Activated T-helper 2 cell treated with anti-CD3 and anti-CD28 coated beads, Interferon-gamma antibody, Interleukin-2, Interleukin-4, amounts not matched to agents 10 μg/mL and 5 μg/mL and 100 μg/mL, durations not matched to agents 14 hours and 24 hours and 36 hours (primary cell): ENCODE results near the gene IPO8. TPM values are rescaled to one million over a fixed set of nuclear protein-coding genes. Genes with fewer than 3 reads are reported as not detected.
A peak's percentile ranks its signal among the peaks of the same experiment; 100 is the strongest.

Experiments used
- DNase-seq: peaks from one replicate; pipeline ENCODE4 v3.0.0; 2021; ENCODE audit warnings: low spot score
- H3K27ac Mint-ChIP-seq: one replicate; pipeline ENCODE4 v1.8.0; 2021; ENCODE audit warnings: mixed read lengths
- H3K27me3 Mint-ChIP-seq: one replicate; pipeline ENCODE4 v1.8.0; 2021; ENCODE audit warnings: low read depth, mixed read lengths
- H3K36me3 Mint-ChIP-seq: one replicate; pipeline ENCODE4 v1.8.0; 2021; ENCODE audit warnings: low read depth, mixed read lengths
- H3K4me1 Mint-ChIP-seq: one replicate; pipeline ENCODE4 v1.8.0; 2021; ENCODE audit warnings: low read depth, mixed read lengths
- H3K4me3 Mint-ChIP-seq: one replicate; pipeline ENCODE4 v1.8.0; 2021; ENCODE audit warnings: low read depth, mild to moderate bottlenecking, moderate library complexity, mixed read lengths
- H3K9me3 Mint-ChIP-seq: one replicate; pipeline ENCODE4 v1.8.0; 2021; ENCODE audit warnings: mixed read lengths
- intact Hi-C: fragments of 100-400 bp; cut with micrococcal nuclease; formaldehyde crosslinking; loops from one replicate; pipeline ENCODE4 v1.15.1; 2023
- total RNA-seq: library from RNA; stranded (reverse); gene quantifications from 2 replicates; pipeline ENCODE4 v1.2.3, GENCODE V29; 2022

The IPO8 gene
- total RNA-seq = 40.1 and 44.3 TPM in 2 replicates

DNA sequence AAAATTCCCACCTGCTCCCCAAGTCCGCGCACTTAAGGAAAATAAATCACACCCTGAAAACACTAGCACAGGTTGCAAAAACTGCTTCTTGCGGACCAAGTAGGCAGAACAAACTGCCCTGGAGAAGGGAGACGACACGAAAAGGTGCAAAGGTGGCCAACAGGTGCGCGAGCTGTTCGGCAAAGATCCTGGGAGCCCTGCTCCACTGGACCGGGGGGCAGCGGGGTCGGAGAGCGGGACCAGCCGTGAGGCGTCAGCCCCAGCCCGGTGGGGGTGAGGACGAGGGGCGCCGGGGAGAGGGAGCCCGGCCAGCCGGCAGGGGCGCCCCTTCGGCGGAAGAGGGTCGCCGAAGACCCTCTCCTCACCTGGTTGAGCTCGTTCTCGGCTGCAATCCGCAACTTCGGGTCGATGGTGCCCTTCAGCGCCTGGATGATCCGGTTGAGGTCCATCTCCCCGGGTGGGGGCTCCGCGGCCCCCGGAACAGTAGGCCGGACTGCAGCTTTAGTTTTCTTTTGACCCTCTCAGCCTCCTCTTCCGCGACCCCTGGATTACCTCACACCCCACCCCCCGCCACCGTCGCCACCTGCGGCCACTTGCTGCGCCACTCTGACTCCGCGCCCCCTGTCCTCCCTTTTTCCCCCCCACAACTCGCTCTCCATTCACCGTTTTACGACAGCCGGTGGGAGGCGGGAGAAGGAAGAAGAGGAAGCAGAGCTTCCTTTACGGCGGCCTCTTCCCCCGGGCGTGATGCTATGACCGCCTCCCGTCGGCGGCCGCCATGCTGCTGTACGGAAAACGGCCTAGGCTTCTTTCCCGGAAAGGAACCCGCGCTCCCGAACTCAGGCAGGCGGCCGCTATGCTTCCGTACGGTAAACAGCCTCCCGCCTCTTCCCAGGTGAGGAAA is at the start of gene IPO8:
Gene IPO8 (minus strand): TSS at position 671 of the 904 bp plus-strand sequence. CDS start 222 bp downstream, at position 449.
- intact Hi-C loops = loop anchor here (1.0 to 5.0 kb wide), 4 partner anchors 59 to 1313 kb away; partner anchors contain the start of genes CAPRIN2, DDX11 and ERGIC2
- Mint-ChIP-seq H3K9me3 (no peaks in the 10 kb centered on the region), H3K36me3 (peaks cover 1% of the 10 kb centered on the region)

GRCh38 chr12:30744321-30744720 is 48.7 kb upstream of the IPO8 start:
- no peak overlapping the region for H3K4me3 Mint-ChIP-seq
- DNase-seq = no peak
- intact Hi-C loops = no loop called here
- peaks cover 6% of the 10 kb centered on the region for H3K4me1 Mint-ChIP-seq
- no peaks in the 10 kb centered on the region for H3K27me3 Mint-ChIP-seq
- peaks cover 17% of the 10 kb centered on the region for H3K36me3 Mint-ChIP-seq
- no peaks in the 10 kb centered on the region for H3K9me3 Mint-ChIP-seq
- no peak overlapping the region for H3K27ac Mint-ChIP-seq

More for the DNA sequence above, at the start of gene IPO8:
- H3K4me3 Mint-ChIP-seq = peak within 1 kb of the TSS; percentile 91
- peaks cover 30% of the 10 kb centered on the region for H3K4me1 Mint-ChIP-seq
- peak; percentile 75 for DNase-seq
- H3K27me3 Mint-ChIP-seq = peaks cover 8% of the 10 kb centered on the region
- peak within 1 kb of the TSS; percentile 88 for H3K27ac Mint-ChIP-seq

GRCh38 chr12:30740274-30740673 is 44.6 kb upstream of the IPO8 start:
- intact Hi-C loops = no loop called here
- Mint-ChIP-seq H3K4me1 (no peaks in the 10 kb centered on the region), H3K9me3 (no peaks in the 10 kb centered on the region), H3K36me3 (peaks cover 17% of the 10 kb centered on the region), H3K27ac (no peak overlapping the region), H3K27me3 (no peaks in the 10 kb centered on the region), H3K4me3 (no peak overlapping the region)
- DNase-seq = no peak

- Mint-ChIP-seq H3K9me3 (no peaks in the 10 kb centered on the region), H3K4me1 (no peaks in the 10 kb centered on the region), H3K36me3 (peaks cover 24% of the 10 kb centered on the region), H3K4me3 (no peak overlapping the region), H3K27ac (no peak overlapping the region), H3K27me3 (no peaks in the 10 kb centered on the region)
- intact Hi-C loops = no loop called here
- DNase-seq = no peak
Measured at GRCh38 chr12:30739020-30739419, 43.4 kb upstream of the IPO8 start.

GRCh38 chr12:30732954-30733637 is 37.4 kb upstream of the IPO8 start:
- no peak overlapping the region for H3K27ac Mint-ChIP-seq
- H3K27me3 Mint-ChIP-seq = no peaks in the 10 kb centered on the region
- intact Hi-C loops = no loop called here
- DNase-seq = no peak
- no peaks in the 10 kb centered on the region for H3K9me3 Mint-ChIP-seq
- no peak overlapping the region for H3K4me3 Mint-ChIP-seq
- no peaks in the 10 kb centered on the region for H3K4me1 Mint-ChIP-seq
- peaks cover 30% of the 10 kb centered on the region for H3K36me3 Mint-ChIP-seq

- H3K27me3 Mint-ChIP-seq = no peaks in the 10 kb centered on the region
- H3K27ac Mint-ChIP-seq = no peak overlapping the region
- no peak overlapping the region for H3K4me3 Mint-ChIP-seq
- intact Hi-C loops = no loop called here
- peaks cover 24% of the 10 kb centered on the region for H3K36me3 Mint-ChIP-seq
- no peaks in the 10 kb centered on the region for H3K4me1 Mint-ChIP-seq
- no peaks in the 10 kb centered on the region for H3K9me3 Mint-ChIP-seq
- no peak for DNase-seq
Measured at GRCh38 chr12:30730011-30730410, 34.3 kb upstream of the IPO8 start.

- peaks cover 19% of the 10 kb centered on the region for H3K36me3 Mint-ChIP-seq
- H3K4me3 Mint-ChIP-seq = no peak overlapping the region
- no peak for DNase-seq
- intact Hi-C loops = no loop called here
- H3K9me3 Mint-ChIP-seq = no peaks in the 10 kb centered on the region
- no peaks in the 10 kb centered on the region for H3K27me3 Mint-ChIP-seq
- H3K27ac Mint-ChIP-seq = no peak overlapping the region
- no peaks in the 10 kb centered on the region for H3K4me1 Mint-ChIP-seq
Measured at GRCh38 chr12:30729547-30729946, 33.9 kb upstream of the IPO8 start.

GRCh38 chr12:30726647-30727046 is 31.0 kb upstream of the IPO8 start:
- H3K36me3 Mint-ChIP-seq = peaks cover 23% of the 10 kb centered on the region
- intact Hi-C loops = no loop called here
- H3K27me3 Mint-ChIP-seq = no peaks in the 10 kb centered on the region
- H3K4me3 Mint-ChIP-seq = no peak overlapping the region
- no peak overlapping the region for H3K27ac Mint-ChIP-seq
- H3K9me3 Mint-ChIP-seq = no peaks in the 10 kb centered on the region
- DNase-seq = no peak
- no peaks in the 10 kb centered on the region for H3K4me1 Mint-ChIP-seq

- Mint-ChIP-seq H3K27ac (no peak overlapping the region), H3K9me3 (no peaks in the 10 kb centered on the region), H3K36me3 (peaks cover 23% of the 10 kb centered on the region), H3K4me3 (no peak overlapping the region), H3K27me3 (no peaks in the 10 kb centered on the region), H3K4me1 (no peaks in the 10 kb centered on the region)
- intact Hi-C loops = no loop called here
- no peak for DNase-seq
Measured at GRCh38 chr12:30725739-30726138, 30.1 kb upstream of the IPO8 start.

DNA sequence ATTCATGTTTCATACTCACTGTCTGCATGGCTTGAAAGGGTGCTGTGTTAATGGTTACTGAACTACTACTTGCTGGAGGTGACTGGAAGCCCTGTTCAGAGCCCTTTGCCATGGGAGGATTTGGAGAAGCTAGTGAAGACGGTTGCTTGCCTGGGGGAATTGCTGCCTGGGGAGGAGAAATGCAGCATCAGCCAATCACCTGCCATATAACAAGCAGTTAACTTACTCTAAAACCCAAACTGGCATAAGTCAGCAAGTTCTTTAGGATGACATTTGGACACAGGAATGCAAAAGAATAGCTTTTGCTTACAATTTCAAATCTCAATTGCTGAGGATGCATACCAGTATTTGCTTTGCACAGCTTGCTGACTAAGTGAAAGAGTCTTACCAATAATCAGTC is 23.4 kb upstream of the IPO8 start:
- Mint-ChIP-seq H3K27me3 (no peaks in the 10 kb centered on the region), H3K4me1 (no peaks in the 10 kb centered on the region), H3K36me3 (peaks cover 7% of the 10 kb centered on the region), H3K27ac (no peak overlapping the region), H3K4me3 (no peak overlapping the region), H3K9me3 (no peaks in the 10 kb centered on the region)
- intact Hi-C loops = no loop called here
- DNase-seq = no peak

GRCh38 chr12:30707613-30708342 is 12.1 kb upstream of the IPO8 start:
- H3K27ac Mint-ChIP-seq = no peak overlapping the region
- H3K9me3 Mint-ChIP-seq = no peaks in the 10 kb centered on the region
- no peaks in the 10 kb centered on the region for H3K4me1 Mint-ChIP-seq
- H3K4me3 Mint-ChIP-seq = no peak overlapping the region
- no peak for DNase-seq
- peaks cover 6% of the 10 kb centered on the region for H3K36me3 Mint-ChIP-seq
- H3K27me3 Mint-ChIP-seq = no peaks in the 10 kb centered on the region
- intact Hi-C loops = no loop called here

GRCh38 chr12:30706476-30706875 is 10.8 kb upstream of the IPO8 start:
- H3K36me3 Mint-ChIP-seq = peaks cover 6% of the 10 kb centered on the region
- H3K9me3 Mint-ChIP-seq = no peaks in the 10 kb centered on the region
- no peaks in the 10 kb centered on the region for H3K27me3 Mint-ChIP-seq
- intact Hi-C loops = no loop called here
- no peak overlapping the region for H3K4me3 Mint-ChIP-seq
- no peak for DNase-seq
- no peaks in the 10 kb centered on the region for H3K4me1 Mint-ChIP-seq
- no peak overlapping the region for H3K27ac Mint-ChIP-seq
